ENCODE measurements around the gene CNOT6.

CNOT6 gene

GRCh38 chr5:180598797-180599589 is 104.8 kb downstream of the CNOT6 start:
- no peak for ATAC-seq
- TF ChIP-seq ISL1 (CRISPR knock-in tag; IDR thresholded peaks at IDR 0.05): no peak
- TF ChIP-seq ZNF70 (CRISPR knock-in tag; IDR thresholded peaks at IDR 0.05): no peak
- TF ChIP-seq POU6F1 (CRISPR knock-in tag; IDR thresholded peaks at IDR 0.05; ENCODE audit: borderline replicate concordance, low read depth): no peak
- no peak for TF ChIP-seq CSDC2 (CRISPR knock-in tag; IDR thresholded peaks at IDR 0.05)
- no peak for TF ChIP-seq TOX (CRISPR knock-in tag; IDR thresholded peaks at IDR 0.05; ENCODE audit: borderline replicate concordance)
- TF ChIP-seq ARNTL (CRISPR knock-in tag; IDR thresholded peaks at IDR 0.05; ENCODE audit: borderline replicate concordance, low read depth): no peak
- TF ChIP-seq ZC3H10 (CRISPR knock-in tag; IDR thresholded peaks at IDR 0.05): no peak

GRCh38 chr5:180599590-180599914 is 105.4 kb downstream of the CNOT6 start:
- TF ChIP-seq CREB5 (CRISPR knock-in tag; IDR thresholded peaks at IDR 0.05; ENCODE audit: low read depth): no peak
- no peak for TF ChIP-seq SNAI2 (CRISPR knock-in tag; IDR thresholded peaks at IDR 0.05)
- no peak for TF ChIP-seq ISL1 (CRISPR knock-in tag; IDR thresholded peaks at IDR 0.05)
- no peak for TF ChIP-seq PATZ1 (CRISPR knock-in tag; IDR thresholded peaks at IDR 0.05; ENCODE audit: borderline replicate concordance)
- no peak for TF ChIP-seq ZNF565 (CRISPR knock-in tag; conservative IDR thresholded peaks at IDR 0.05; ENCODE audit: low read depth)
- TF ChIP-seq ESRRG (CRISPR knock-in tag; IDR thresholded peaks at IDR 0.05): no peak
- TF ChIP-seq ARNTL (CRISPR knock-in tag; IDR thresholded peaks at IDR 0.05; ENCODE audit: borderline replicate concordance, low read depth): no peak
- no peak for TF ChIP-seq POU6F1 (CRISPR knock-in tag; IDR thresholded peaks at IDR 0.05; ENCODE audit: borderline replicate concordance, low read depth)
- TF ChIP-seq CSDC2 (CRISPR knock-in tag; IDR thresholded peaks at IDR 0.05): no peak
- TF ChIP-seq ZNF70 (CRISPR knock-in tag; IDR thresholded peaks at IDR 0.05): no peak

GRCh38 chr5:180599981-180600553 is 105.9 kb downstream of the CNOT6 start:
- no peak for TF ChIP-seq CSRNP3 (CRISPR knock-in tag; IDR thresholded peaks at IDR 0.05)
- no peak for TF ChIP-seq ZNF70 (CRISPR knock-in tag; IDR thresholded peaks at IDR 0.05)
- TF ChIP-seq SNAI2 (CRISPR knock-in tag; IDR thresholded peaks at IDR 0.05): no peak
- no peak for TF ChIP-seq ARNTL (CRISPR knock-in tag; IDR thresholded peaks at IDR 0.05; ENCODE audit: borderline replicate concordance, low read depth)
- TF ChIP-seq ZFP30 (CRISPR knock-in tag; IDR thresholded peaks at IDR 0.05): no peak
- no peak for TF ChIP-seq GLIS3 (CRISPR knock-in tag; IDR thresholded peaks at IDR 0.05)
- TF ChIP-seq ZC3H10 (CRISPR knock-in tag; IDR thresholded peaks at IDR 0.05): no peak
- no peak for TF ChIP-seq OSR1 (CRISPR knock-in tag; IDR thresholded peaks at IDR 0.05)
- no peak for TF ChIP-seq ESRRG (CRISPR knock-in tag; IDR thresholded peaks at IDR 0.05)
- no peak for TF ChIP-seq CSDC2 (CRISPR knock-in tag; IDR thresholded peaks at IDR 0.05)
- TF ChIP-seq POU6F1 (CRISPR knock-in tag; IDR thresholded peaks at IDR 0.05; ENCODE audit: borderline replicate concordance, low read depth): no peak
- no peak for TF ChIP-seq ZNF565 (CRISPR knock-in tag; conservative IDR thresholded peaks at IDR 0.05; ENCODE audit: low read depth)
- no peak for ATAC-seq

More at GRCh38 chr5:180599590-180599914, 105.4 kb downstream of the CNOT6 start:
- ATAC-seq: no peak
